A673 (cell line): ENCODE results near the gene F3. TPM values are rescaled to one million over a fixed set of nuclear protein-coding genes. Genes with fewer than 3 reads are reported as not detected.

ENCODE experiments used
- BruUV-seq: library from RNA; stranded (reverse); fragments of 400-500 nt; replicated peaks from 2 replicates; lab custom pipeline; 2021; lab: Mats Ljungman, UMichigan
- CTCF ChIA-PET: fragments of 300-600 bp; sonication (Branson Sonifier 250); formaldehyde crosslinking; loops from one replicate; lab custom pipeline; 2022; ENCODE audit warnings: antibody characterized with exemption; lab: Charles Lee
- POLR2A ChIA-PET: fragments of 300-600 bp; sonication (Branson Sonifier 250); formaldehyde crosslinking; loops from one replicate; lab custom pipeline; 2022; ENCODE audit warnings: antibody characterized with exemption; ENCODE audit not compliant: low non-redundant PET; lab: Charles Lee
- DNase-seq: peaks from one replicate; pipeline ENCODE4 v3.0.0-alpha.2; 2015; ENCODE audit warnings: low spot score
- H3K27ac ChIP-seq: fragments of 200-600 bp; sonication (generic); 2 replicates; pipeline ENCODE4 v1.5.1; 2016; ENCODE audit warnings: mixed run types, low read depth, mild to moderate bottlenecking, mixed read lengths, antibody characterized with exemption, low read length; ENCODE audit not compliant: poor library complexity, severe bottlenecking
- H3K27me3 ChIP-seq: fragments of 200-600 bp; sonication (generic); replicated peaks from 2 replicates; pipeline ENCODE4 v1.6.1; 2017; ENCODE audit warnings: mixed run types, low read depth, mild to moderate bottlenecking, mixed read lengths, antibody characterized with exemption, low read length; ENCODE audit not compliant: insufficient read depth, poor library complexity
- H3K36me3 ChIP-seq: fragments of 200-600 bp; sonication (generic); 2 replicates; pipeline ENCODE4 v1.6.1; 2016; ENCODE audit warnings: mixed run types, mild to moderate bottlenecking, mixed read lengths, antibody characterized with exemption, low read length; ENCODE audit not compliant: insufficient read depth, poor library complexity, severe bottlenecking
- H3K4me1 ChIP-seq: fragments of 200-600 bp; sonication (generic); 2 replicates; pipeline ENCODE4 v1.6.1; 2017; ENCODE audit warnings: mixed run types, mild to moderate bottlenecking, mixed read lengths, antibody characterized with exemption, low read length; ENCODE audit not compliant: insufficient read depth, poor library complexity, severe bottlenecking
- H3K4me3 ChIP-seq: fragments of 200-600 bp; sonication (generic); 2 replicates; pipeline ENCODE4 v1.5.1; 2016; ENCODE audit warnings: low read depth, mixed run types, mild to moderate bottlenecking, mixed read lengths, low read length; ENCODE audit not compliant: poor library complexity, severe bottlenecking
- H3K9me3 ChIP-seq: fragments of 200-600 bp; sonication (generic); 2 replicates; pipeline ENCODE4 v1.6.1; 2016; ENCODE audit warnings: mixed run types, low read depth, mild to moderate bottlenecking, mixed read lengths, antibody characterized with exemption, low read length; ENCODE audit not compliant: poor library complexity, severe bottlenecking
- CTCF ChIP-seq: fragments of 300-800, 200-600 bp; sonication (generic); conservative IDR thresholded peaks from 2 replicates; pipeline ENCODE4 v1.5.1; 2017; ENCODE audit warnings: low read depth, mild to moderate bottlenecking, antibody characterized with exemption, low read length, moderate library complexity, mixed read lengths
- EZH2 ChIP-seq: fragments of 200-600 bp; sonication (generic); IDR thresholded peaks from 2 replicates; pipeline ENCODE4 v1.6.1; 2017; ENCODE audit warnings: borderline replicate concordance, low read depth, mild to moderate bottlenecking, mixed read lengths, antibody characterized with exemption, low read length; ENCODE audit not compliant: poor library complexity, severe bottlenecking
- intact Hi-C: fragments of 100-400 bp; cut with micrococcal nuclease; formaldehyde crosslinking; loops from one replicate; pipeline ENCODE4 v1.10.0; 2022; ENCODE audit not compliant: unreplicated experiment
- total RNA-seq: library from RNA; stranded (reverse); gene quantifications from 2 replicates; pipeline ENCODE4 v1.2.3, GENCODE V29; 2021

The F3 gene
- total RNA-seq, 1 experiment from 2014 or later: 5.6 TPM

DNA sequence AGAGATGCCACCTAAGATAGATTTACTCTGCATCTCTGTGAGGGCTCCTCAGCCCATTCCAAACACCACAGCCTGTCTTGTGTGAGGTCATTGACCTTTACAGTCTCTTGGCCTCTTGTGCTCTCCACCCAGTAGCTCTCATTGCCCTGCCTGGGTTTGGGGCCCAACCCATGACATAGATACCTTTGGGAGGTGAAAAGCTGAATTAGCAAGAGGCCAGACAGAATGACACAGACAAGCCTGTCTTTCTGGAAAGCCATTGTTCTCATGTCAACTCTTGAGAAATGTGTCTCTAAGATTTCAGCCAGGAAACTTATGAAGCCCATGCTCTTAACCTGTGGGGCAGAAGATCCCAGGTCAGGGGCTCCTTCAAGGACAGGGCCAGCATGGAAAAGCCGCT lies 18.4 kb upstream of the F3 start:
- intact Hi-C loops: no loop called here
- CTCF ChIA-PET: no interaction called here
- Histone ChIP-seq H3K9me3 (no peaks in the 10 kb centered on the region), H3K27me3 (no peaks in the 10 kb centered on the region), H3K27ac (no peak overlapping the region), H3K4me1 (no peaks in the 10 kb centered on the region), H3K4me3 (no peak overlapping the region), H3K36me3 (no peaks in the 10 kb centered on the region)
- DNase-seq: no peak
- POLR2A ChIA-PET: interaction anchor here (0.7 kb wide), 1 partner anchor 409 kb away, joined by 3 read pairs; no protein-coding TSS in a partner anchor
- no peak for TF ChIP-seq EZH2
- no peak for TF ChIP-seq CTCF
- BruUV-seq: no TSS peak

DNA sequence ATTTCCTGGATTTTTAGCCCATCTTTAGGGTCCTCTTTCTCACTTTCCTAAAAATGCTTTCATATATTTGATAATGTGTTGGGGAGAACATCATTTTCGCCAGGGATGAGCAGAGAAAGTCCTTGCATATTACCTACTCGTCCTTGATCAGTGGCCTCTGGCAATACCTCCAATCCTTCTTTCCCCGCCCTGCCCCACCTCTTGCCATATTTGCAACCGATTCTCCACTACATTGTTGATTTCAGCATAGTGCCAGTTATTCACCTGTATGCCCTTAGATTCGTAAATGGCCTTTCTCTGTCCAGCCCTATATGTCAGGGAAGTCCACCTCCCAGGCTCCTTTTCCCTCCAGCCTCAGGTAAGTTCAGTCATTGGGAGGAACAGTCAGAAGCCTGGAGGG lies 13.5 kb upstream of the F3 start:
- CTCF ChIA-PET: no interaction called here
- BruUV-seq: no TSS peak

DNA sequence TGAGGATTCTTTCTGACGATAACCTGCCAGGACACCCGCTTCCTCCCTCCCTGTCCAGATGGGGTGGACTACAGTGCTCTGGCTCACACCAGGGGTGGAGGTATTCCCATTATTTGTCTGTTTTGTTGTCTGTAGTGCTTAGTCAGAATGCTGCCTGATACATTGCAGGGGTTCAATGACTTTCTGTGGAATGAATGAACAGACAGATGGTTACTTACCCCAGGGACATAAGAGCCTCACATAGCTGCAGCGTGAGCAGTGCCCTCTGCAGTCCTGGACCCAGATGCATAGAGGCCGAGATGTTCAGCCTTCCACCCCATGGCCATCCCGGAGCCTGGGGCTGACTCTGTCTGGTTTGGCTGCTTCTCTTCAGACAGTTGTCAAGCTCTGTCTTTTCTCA lies 13.0 kb upstream of the F3 start:
- no peak for DNase-seq
- H3K27ac ChIP-seq: no peak overlapping the region
- H3K4me3 ChIP-seq: no peak overlapping the region
- peaks cover 4% of the 10 kb centered on the region for H3K4me1 ChIP-seq
- intact Hi-C loops: no loop called here
- CTCF ChIA-PET: no interaction called here
- H3K9me3 ChIP-seq: no peaks in the 10 kb centered on the region
- no TSS peak for BruUV-seq
- POLR2A ChIA-PET: no interaction called here
- no peaks in the 10 kb centered on the region for H3K36me3 ChIP-seq
- TF ChIP-seq CTCF (no peak), EZH2 (no peak)
- no peaks in the 10 kb centered on the region for H3K27me3 ChIP-seq

More for the DNA sequence above, 13.5 kb upstream of the F3 start:
- Histone ChIP-seq H3K9me3 (no peaks in the 10 kb centered on the region), H3K27ac (no peak overlapping the region), H3K4me3 (no peak overlapping the region), H3K36me3 (no peaks in the 10 kb centered on the region), H3K27me3 (no peaks in the 10 kb centered on the region), H3K4me1 (peaks cover 4% of the 10 kb centered on the region)
- intact Hi-C loops: no loop called here
- no peak for DNase-seq
- POLR2A ChIA-PET: no interaction called here
- TF ChIP-seq CTCF: no peak
- no peak for TF ChIP-seq EZH2
